HG03469 (cell line): ENCODE data around the gene VWA8.
"Not testable (repeated sequence)": the region's sequence is repeated elsewhere in the genome, so short reads cannot be mapped to it uniquely, and the experiment has no call there.

ENCODE experiments used
- ATAC-seq: cut with Tn5 transposase; IDR thresholded peaks from one replicate; pipeline ENCODE4 v1.9.1; 2021; ENCODE audit warnings: mild to moderate bottlenecking, moderate library complexity, moderate number of reproducible peaks; ENCODE audit not compliant: unreplicated experiment

Gene VWA8

DNA sequence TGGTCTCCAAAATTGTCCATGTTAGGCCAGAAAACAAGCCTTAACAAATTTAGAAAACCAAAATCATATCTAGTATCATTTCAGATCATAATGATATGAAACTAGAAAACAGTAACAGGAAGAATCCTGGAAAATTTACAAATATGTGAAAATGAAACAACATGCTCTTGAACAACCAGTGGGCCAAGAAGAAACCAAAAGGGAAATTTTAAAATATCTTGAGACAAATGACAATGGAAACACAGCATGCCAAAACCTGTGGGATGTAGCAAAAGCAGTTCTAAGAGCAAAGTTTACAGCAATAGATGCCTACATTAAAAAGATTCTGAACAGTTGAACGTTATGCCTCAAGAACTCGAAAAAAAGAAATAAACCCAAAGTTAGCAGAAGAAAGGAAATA is 32.6 kb downstream of the VWA8 start:
- no peak for ATAC-seq

DNA sequence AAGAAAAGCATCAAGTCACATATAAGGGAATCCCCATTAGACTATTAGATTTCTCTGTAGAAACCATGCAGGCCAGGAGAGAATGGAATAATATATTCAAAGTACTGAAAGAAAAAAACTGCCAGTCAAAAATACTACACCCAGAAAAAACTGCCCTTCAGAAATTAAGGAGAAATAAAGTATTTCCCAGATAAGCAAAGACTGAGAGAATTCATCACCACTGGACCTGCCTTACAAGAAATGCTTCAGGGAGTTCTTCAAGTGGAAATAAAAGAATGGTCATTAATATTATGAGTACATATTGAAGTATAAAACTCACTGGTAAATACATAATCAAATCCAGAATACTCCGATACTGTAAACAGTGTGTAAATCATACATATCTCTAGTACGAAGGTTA is 35.9 kb downstream of the VWA8 start:
- no peak for ATAC-seq

DNA sequence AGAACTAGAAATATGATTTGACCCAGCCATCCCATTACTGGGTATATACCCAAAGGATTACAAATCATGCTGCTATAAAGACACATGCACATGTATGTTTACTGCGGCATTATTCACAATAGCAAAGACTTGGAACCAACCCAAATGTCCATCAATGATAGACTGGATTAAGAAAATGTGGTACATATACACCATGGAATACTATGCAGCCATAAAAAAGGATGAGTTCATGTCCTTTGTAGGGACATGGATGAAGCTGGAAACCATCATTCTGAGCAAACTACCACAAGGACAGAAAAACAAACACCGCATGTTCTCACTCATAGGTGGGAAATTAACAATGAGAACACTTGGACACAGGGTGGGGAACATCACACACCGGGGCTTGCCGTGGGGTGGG is 38.0 kb downstream of the VWA8 start:
- ATAC-seq: not testable (repeated sequence)

DNA sequence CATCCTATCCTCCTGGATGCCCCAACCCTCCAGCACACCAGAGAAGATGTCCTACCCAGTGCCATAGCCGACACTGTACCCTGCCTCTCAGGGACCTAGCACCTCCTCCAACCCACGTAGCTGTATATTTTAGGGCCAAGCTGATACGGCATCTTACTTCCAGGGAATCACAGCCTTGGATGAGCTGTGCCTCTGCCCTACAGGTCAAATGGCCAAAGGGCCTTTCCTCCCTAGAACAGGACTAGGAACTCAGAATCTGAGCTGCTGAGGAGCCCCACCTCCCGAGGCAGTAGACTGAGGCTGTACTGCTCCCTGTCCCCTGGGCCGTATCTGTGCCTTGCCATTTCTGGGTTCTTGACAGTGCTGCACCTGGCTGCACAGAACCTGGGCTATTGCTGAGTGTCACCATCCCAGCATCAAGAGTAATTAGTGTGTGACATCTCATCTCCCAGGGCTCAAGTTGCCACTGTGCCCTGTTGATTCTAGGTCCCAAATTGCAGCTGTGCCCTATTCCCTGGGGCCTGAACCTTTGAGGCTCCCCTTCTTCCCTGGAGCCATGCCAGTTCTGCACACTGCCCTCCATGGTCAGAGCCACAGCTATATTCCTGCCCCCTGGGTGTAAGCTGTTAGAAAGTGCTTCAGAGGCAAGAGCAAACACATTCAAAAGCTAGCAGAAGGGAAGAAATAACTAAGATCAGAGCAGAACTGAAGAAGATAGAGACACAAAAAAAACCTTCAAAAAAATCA is 41.0 kb downstream of the VWA8 start:
- no peak for ATAC-seq

DNA sequence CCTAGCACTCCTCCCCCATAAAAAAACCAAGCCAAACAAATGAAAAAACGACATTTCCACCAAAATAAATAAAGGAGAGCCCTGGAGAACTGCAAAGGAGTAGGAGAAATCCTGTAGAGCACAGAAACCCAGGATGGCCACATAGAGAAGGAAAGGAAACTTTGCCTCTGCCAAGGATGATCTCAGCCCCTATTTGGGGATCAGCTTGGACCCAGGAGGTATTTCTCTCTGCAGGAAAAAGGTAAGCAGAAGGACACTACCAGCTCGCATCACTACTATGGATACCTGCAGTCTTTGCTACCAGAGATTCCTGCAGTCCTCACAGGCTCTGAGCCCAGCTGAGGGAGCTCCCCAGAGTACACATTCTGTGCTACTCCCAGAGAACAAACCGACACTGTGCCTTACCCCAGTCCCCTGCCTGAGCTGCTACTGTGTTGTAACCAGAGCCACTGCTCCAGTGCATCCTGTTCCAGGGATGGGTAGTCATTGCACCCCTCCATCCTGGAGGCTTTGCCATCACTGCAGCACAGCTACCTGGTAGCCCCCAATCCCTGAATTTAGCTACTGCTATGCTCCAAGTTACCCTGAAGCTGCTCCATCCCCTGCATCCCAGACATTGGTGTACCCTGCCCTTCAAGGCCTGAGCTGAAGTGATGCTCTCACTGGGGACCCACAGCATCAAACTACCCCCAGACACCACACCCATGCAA is 41.7 kb downstream of the VWA8 start:
- ATAC-seq: no peak

DNA sequence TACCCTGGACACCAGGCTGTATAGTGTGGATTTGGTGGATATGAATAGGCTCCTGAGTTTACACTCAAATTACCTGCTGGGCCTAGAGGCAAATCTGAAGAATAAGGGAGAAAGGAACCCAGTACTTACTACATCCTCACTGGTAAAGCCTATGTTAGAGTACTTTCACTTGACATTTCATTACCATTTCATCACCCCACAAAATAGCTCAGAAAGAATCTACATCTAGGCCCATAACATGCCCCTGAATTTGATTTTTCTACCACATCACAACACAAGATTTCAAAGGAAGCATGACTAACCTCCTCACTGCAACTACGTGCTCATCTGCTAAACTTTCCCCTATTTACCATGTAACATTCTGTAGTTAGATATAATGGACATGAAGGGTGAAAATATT is 43.3 kb downstream of the VWA8 start:
- no peak for ATAC-seq

DNA sequence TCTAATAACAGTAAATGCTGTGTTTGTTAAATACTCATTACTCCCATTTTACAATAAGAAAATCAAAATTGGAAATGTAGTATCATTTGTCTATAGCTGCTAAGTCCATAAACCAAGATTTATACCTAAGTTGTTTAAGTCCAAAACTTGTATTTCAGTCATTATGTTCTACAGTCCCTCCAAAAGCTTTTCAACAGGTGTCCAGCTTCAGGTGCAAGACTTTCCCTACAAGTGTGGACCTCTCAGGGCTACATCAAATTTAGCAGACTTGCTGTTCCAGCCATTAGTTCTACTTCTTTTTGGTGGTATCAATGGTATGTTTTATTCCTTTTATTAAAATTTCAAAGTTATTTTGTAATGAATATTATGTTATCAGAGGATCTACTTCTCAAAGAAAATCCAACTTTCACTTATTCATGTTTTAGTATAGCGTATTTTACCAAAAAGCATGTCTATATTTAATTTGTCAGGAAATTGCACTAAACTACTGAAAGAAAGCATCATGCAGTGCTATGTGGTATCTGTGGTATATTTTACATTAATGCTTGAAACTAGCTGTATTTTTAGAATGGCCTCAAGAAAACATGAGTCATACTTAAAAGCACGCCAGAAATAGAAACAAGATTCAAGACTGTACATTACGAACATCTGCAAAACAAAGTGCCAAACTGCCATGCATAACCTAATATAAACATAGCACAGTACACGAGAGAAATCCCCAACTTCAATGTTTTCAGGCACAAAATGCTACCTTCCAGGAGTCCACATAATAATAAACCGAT is 44.5 kb downstream of the VWA8 start:
- ATAC-seq: peak; percentile 73

GRCh38 chr13:41915081-41915480 is 45.8 kb downstream of the VWA8 start:
- no peak for ATAC-seq

DNA sequence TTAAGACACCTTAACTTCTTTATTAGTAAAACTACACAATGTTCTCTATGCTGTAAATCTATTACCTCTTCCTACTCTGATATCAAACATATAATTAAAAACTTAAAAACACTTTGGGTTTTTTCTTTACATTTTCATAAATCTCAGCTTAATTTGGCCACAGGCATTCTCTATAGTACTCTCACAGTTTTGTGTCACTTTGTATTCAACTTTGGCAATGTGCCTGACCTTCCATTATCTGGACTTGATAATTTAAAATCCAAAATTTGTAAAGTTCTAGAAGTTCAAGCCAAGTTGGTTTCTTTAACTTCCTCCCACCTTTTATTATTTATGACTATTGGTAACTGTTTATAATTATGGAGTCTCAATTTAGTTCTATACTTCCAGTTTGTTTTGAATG is 46.4 kb downstream of the VWA8 start:
- ATAC-seq: no peak

DNA sequence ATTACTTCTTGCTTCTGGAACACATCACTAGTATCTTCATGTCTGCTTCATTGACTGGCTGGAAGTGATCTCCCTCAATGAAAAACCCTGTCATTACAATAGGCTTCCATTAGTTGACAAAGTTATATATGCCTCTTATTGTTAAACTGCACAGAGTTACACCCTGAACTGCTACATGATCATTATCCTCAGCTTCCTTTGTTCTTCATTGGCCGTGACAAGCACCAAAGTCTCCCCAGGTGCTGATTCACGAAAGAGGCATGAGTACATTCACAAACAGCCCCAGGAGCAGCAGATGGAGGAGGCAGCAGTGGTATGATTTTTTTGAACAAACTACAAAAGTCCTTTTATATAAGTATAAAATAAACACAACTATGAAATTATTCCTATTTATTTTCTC is 51.4 kb downstream of the VWA8 start:
- no peak for ATAC-seq

- ATAC-seq: peak; percentile 78
These were observed 55.2 kb downstream of the VWA8 start for GRCh38 chr13:41905600-41906254.

DNA sequence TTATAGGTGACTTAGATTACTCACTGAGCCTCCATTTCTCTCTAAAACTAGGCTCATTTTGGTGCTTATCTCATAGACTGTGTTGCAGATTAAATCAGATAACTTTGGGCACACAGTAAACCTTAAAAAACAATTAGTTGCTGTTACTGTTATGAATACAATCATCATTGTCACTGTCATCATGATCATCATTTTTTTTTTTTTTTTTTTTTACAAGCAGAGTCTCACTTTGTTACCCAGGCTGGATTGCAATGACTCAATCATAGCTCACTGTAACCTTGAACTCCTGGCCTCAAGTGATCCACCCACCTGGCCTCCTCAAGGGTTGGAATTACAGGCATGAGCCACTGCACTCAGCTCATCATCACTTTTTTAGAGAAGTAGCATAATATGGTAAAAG is 60.0 kb downstream of the VWA8 start:
- ATAC-seq: no peak

GRCh38 chr13:41898411-41898810 is 62.5 kb downstream of the VWA8 start:
- not testable (repeated sequence) for ATAC-seq

GRCh38 chr13:41897126-41897525 is 63.8 kb downstream of the VWA8 start:
- no peak for ATAC-seq

DNA sequence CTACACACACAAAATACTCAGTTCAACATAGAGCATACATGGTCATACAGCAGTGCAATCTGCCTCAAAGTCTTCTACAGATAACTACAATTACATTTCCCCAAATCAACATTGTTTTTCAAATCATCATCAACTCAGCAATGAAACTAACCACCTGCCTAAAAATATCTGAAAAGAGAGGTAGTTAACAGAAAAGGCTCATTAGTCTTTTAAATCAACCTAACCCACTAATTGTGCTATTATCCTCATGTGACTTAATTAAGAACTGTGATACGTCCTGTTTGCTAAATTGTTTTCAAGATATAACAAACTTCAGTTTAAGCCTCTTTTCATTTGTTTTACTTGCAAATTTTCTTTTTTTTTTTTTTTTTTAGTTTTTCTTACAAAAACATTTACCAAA is 65.4 kb downstream of the VWA8 start:
- ATAC-seq: no peak

DNA sequence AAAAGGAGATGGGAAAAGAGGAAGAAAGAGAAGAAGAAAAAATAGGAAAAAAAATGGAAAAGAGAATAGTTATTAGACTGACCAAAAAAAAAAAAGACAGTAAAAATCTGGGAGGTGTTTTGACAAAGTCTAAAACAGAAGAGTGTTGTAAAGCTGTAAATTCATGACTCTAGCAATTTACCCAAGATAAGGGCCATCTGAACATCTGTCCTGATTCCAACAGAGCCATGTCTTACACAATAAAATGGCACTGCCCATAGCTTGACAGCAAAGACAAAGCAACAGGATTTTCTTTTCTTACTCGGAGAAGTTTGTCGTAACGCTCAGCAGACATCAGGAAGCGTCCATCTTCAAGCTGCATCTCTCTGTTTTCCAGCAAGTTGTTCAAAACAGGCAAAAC is 69.8 kb downstream of the VWA8 start:
- ATAC-seq: no peak

GRCh38 chr13:41883147-41883546 is 77.8 kb downstream of the VWA8 start:
- no peak for ATAC-seq

DNA sequence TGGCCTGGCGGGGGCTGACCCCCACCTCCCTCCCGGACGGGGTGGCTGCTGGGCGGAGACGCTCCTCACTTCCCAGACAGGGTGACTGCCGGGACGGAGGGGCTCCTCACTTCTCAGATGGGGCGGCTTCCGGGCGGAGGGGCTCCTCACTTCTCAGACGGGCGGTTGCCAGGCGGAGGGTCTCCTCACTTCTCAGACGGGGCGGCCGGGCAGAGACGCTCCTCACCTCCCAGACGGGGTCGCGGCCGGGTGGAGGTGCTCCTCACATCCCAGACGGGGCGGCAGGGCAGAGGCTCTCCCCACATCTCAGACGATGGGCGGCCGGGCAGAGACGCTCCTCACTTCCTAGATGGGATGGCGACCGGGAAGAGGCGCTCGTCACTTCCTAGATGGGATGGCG is 79.0 kb downstream of the VWA8 start:
- ATAC-seq: not testable (repeated sequence)

DNA sequence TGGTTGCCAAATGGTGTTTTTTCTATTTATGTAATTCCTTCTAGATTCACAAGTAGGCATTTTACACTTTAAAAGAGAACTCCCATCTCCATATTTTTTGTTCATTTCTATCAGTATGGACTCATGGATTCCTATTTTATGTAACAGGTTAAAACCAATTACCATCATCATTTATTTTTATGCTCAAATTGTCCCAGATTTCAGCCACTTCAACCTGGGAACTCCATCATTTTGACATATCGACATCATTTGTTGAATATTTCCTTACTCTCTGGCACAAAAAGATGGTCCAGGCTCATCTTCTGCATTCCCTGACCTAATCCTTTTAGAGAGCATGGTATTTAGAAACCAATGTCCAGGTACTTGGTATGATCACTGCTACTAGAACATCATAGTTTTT is 79.9 kb downstream of the VWA8 start:
- ATAC-seq: no peak

DNA sequence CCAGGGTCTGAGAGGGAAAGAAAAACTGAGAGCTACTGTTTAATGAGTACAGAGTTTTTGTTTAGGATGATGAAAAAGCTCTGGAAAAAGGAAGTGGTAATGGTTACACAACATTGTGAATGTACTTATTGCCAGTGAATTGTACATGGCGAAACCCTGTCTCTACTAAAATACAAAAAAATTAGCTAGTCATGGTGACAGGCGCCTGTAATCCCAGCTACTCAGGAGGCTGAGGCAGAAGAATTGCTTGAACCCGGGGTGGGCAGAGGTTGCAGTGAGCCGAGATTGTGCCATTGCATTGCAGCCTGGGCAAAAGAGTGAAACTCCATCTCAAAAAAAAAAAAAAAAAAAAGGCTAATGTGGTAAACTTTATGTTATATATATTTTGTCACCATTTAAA is 96.3 kb downstream of the VWA8 start:
- no peak for ATAC-seq

DNA sequence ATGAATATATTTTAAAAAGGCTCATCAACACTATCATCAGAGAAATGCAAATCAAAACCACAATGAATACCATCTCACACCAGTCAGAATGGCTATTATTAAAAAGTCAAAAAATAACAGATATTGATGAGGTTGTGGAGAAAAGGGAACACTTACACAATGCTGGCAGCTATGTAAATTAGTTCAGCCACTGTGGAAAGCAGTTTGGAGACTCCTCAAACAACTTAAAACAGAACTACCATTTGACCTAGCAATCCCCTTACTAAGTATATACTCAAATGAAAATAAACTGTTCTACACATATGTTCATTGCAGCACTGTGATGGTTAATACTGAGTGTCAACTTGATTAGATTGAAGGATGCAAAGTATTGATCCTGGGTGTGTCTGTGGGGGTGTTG is 98.2 kb downstream of the VWA8 start:
- not testable (repeated sequence) for ATAC-seq
